NT2/D1 (cell line): ENCODE measurements around the gene ITGA7.

Experiments
- DNase-seq: peaks from one replicate; pipeline ENCODE4 v3.0.0-alpha.2; 2011; ENCODE audit warnings: low read depth, low spot score
- H3K27me3 ChIP-seq: 2 replicates; pipeline ENCODE4 v1.6.0; 2011; ENCODE audit warnings: mild to moderate bottlenecking; ENCODE audit not compliant: insufficient read length, insufficient read depth
- H3K36me3 ChIP-seq: 2 replicates; pipeline ENCODE4 v1.6.1; 2011; ENCODE audit warnings: mild to moderate bottlenecking, low read length, mixed read lengths; ENCODE audit not compliant: insufficient read depth, insufficient read length
- H3K4me1 ChIP-seq: 2 replicates; pipeline ENCODE4 v1.5.1; 2011; ENCODE audit not compliant: insufficient read depth, insufficient read length
- H3K4me3 ChIP-seq: 2 replicates; pipeline ENCODE4 v1.5.1; 2011; ENCODE audit warnings: low read depth; ENCODE audit not compliant: insufficient read length
- H3K9ac ChIP-seq: 2 replicates; pipeline ENCODE4 v1.6.0; 2011; ENCODE audit warnings: low read depth; ENCODE audit not compliant: insufficient read length
- H3K9me3 ChIP-seq: 2 replicates; pipeline ENCODE4 v1.5.1; 2011; ENCODE audit warnings: mild to moderate bottlenecking, low read length; ENCODE audit not compliant: insufficient read depth
- SUZ12 ChIP-seq: IDR thresholded peaks from 2 replicates; pipeline ENCODE4 v1.6.1; 2011; ENCODE audit not compliant: insufficient read length, insufficient read depth; ENCODE audit errors: extremely low read depth
- YY1 ChIP-seq: IDR thresholded peaks from 2 replicates; pipeline ENCODE4 v1.6.1; 2011; ENCODE audit not compliant: insufficient read length, insufficient read depth
- ZNF274 ChIP-seq: IDR thresholded peaks from 2 replicates; pipeline ENCODE4 v1.6.1; 2011; ENCODE audit warnings: mild to moderate bottlenecking, low read depth, low read length

ITGA7 gene

GRCh38 chr12:55642669-55643068 lies 65.0 kb downstream of the ITGA7 start:
- H3K36me3 ChIP-seq: no peaks in the 10 kb centered on the region
- no peaks in the 10 kb centered on the region for H3K27me3 ChIP-seq
- no peak for DNase-seq
- TF ChIP-seq ZNF274: no peak
- no peak for TF ChIP-seq YY1
- no peak for TF ChIP-seq SUZ12
- peaks cover 4% of the 10 kb centered on the region; the same call in 1 of the 2 replicates for H3K9me3 ChIP-seq
- H3K4me3 ChIP-seq: no peak overlapping the region
- no peaks in the 10 kb centered on the region for H3K4me1 ChIP-seq
- no peak overlapping the region for H3K9ac ChIP-seq

- H3K4me3 ChIP-seq: no peak overlapping the region
- peaks cover 4% of the 10 kb centered on the region; the same call in 1 of the 2 replicates for H3K9me3 ChIP-seq
- no peak for TF ChIP-seq YY1
- TF ChIP-seq SUZ12: no peak
- TF ChIP-seq ZNF274: no peak
- H3K4me1 ChIP-seq: no peaks in the 10 kb centered on the region
- no peaks in the 10 kb centered on the region for H3K27me3 ChIP-seq
- H3K36me3 ChIP-seq: no peaks in the 10 kb centered on the region
- no peak for DNase-seq
- no peak overlapping the region for H3K9ac ChIP-seq
Observed at GRCh38 chr12:55642267-55642666, 65.4 kb downstream of the ITGA7 start.

- Histone ChIP-seq H3K9ac (no peak overlapping the region), H3K27me3 (no peaks in the 10 kb centered on the region), H3K4me1 (no peaks in the 10 kb centered on the region), H3K4me3 (no peak overlapping the region), H3K36me3 (no peaks in the 10 kb centered on the region), H3K9me3 (peaks cover 4% of the 10 kb centered on the region; the same call in 1 of the 2 replicates)
- no peak for DNase-seq
- TF ChIP-seq SUZ12: no peak
- TF ChIP-seq YY1: no peak
- no peak for TF ChIP-seq ZNF274
Observed at GRCh38 chr12:55641595-55641994, 66.1 kb downstream of the ITGA7 start.

- no peaks in the 10 kb centered on the region for H3K9me3 ChIP-seq
- H3K4me1 ChIP-seq: no peaks in the 10 kb centered on the region
- H3K4me3 ChIP-seq: no peak overlapping the region
- DNase-seq: no peak
- H3K27me3 ChIP-seq: no peaks in the 10 kb centered on the region
- no peak overlapping the region for H3K9ac ChIP-seq
- TF ChIP-seq ZNF274: no peak
- no peak for TF ChIP-seq SUZ12
- TF ChIP-seq YY1: no peak
- H3K36me3 ChIP-seq: no peaks in the 10 kb centered on the region
Observed at GRCh38 chr12:55637467-55637866, 70.2 kb downstream of the ITGA7 start.

GRCh38 chr12:55636853-55637252 lies 70.9 kb downstream of the ITGA7 start, which contains the start of gene OR10P1:
OR10P1 (plus strand) TSS chr12:55636892; CDS start chr12:55636892, 0 bp downstream.
- Histone ChIP-seq H3K36me3 (no peaks in the 10 kb centered on the region), H3K9me3 (no peaks in the 10 kb centered on the region), H3K4me1 (no peaks in the 10 kb centered on the region), H3K4me3 (no peak within 1 kb of the TSS), H3K9ac (no peak within 1 kb of the TSS), H3K27me3 (no peaks in the 10 kb centered on the region)
- DNase-seq: no peak
- no peak for TF ChIP-seq ZNF274
- TF ChIP-seq SUZ12: no peak
- no peak for TF ChIP-seq YY1

- Histone ChIP-seq H3K27me3 (no peaks in the 10 kb centered on the region), H3K9ac (no peak overlapping the region), H3K4me1 (no peaks in the 10 kb centered on the region), H3K36me3 (no peaks in the 10 kb centered on the region), H3K4me3 (no peak overlapping the region), H3K9me3 (no peaks in the 10 kb centered on the region)
- DNase-seq: no peak
- no peak for TF ChIP-seq SUZ12
- TF ChIP-seq YY1: no peak
- no peak for TF ChIP-seq ZNF274
Observed at GRCh38 chr12:55636116-55636655, 71.5 kb downstream of the ITGA7 start.
